T-helper 1 cell treated with Interleukin-12 subunit alpha and Interleukin-12 subunit beta and Interleukin-4 antibody, amounts not matched to agents 30 μg/mL and 1 μg/mL, for 36 hours (primary cell): Measurements from ENCODE around the gene TYMP.

Experiments
- H3K27ac Mint-ChIP-seq: one replicate; pipeline ENCODE4 v1.8.0; 2021; ENCODE audit warnings: mild to moderate bottlenecking, mixed read lengths
- H3K27me3 Mint-ChIP-seq: one replicate; pipeline ENCODE4 v1.8.0; 2021; ENCODE audit warnings: low read depth, mixed read lengths
- H3K36me3 Mint-ChIP-seq: one replicate; pipeline ENCODE4 v1.8.0; 2021; ENCODE audit warnings: low read depth, mixed read lengths
- H3K4me1 Mint-ChIP-seq: one replicate; pipeline ENCODE4 v1.8.0; 2021; ENCODE audit warnings: low read depth, mixed read lengths
- H3K4me3 Mint-ChIP-seq: one replicate; pipeline ENCODE4 v1.8.0; 2021; ENCODE audit warnings: mild to moderate bottlenecking, moderate library complexity, mixed read lengths
- H3K9me3 Mint-ChIP-seq: one replicate; pipeline ENCODE4 v1.8.0; 2021; ENCODE audit warnings: mixed read lengths

Gene TYMP

GRCh38 chr22:50517495-50518260, 12.1 kb downstream of the TYMP start:
- Mint-ChIP-seq H3K4me1 (peaks cover 9% of the 10 kb centered on the region), H3K27ac (no peak overlapping the region), H3K36me3 (peaks cover 21% of the 10 kb centered on the region)

GRCh38 chr22:50516891-50517290, 12.9 kb downstream of the TYMP start:
- Mint-ChIP-seq H3K36me3 (peaks cover 21% of the 10 kb centered on the region), H3K27me3 (no peaks in the 10 kb centered on the region), H3K9me3 (no peaks in the 10 kb centered on the region), H3K4me1 (peaks cover 14% of the 10 kb centered on the region), H3K27ac (no peak overlapping the region), H3K4me3 (no peak overlapping the region)

More at GRCh38 chr22:50517495-50518260, 12.1 kb downstream of the TYMP start:
- Mint-ChIP-seq H3K27me3 (no peaks in the 10 kb centered on the region), H3K9me3 (no peaks in the 10 kb centered on the region), H3K4me3 (no peak overlapping the region)

- no peaks in the 10 kb centered on the region for H3K9me3 Mint-ChIP-seq
Observed at GRCh38 chr22:50516068-50516467, 13.7 kb downstream of the TYMP start.

DNA sequence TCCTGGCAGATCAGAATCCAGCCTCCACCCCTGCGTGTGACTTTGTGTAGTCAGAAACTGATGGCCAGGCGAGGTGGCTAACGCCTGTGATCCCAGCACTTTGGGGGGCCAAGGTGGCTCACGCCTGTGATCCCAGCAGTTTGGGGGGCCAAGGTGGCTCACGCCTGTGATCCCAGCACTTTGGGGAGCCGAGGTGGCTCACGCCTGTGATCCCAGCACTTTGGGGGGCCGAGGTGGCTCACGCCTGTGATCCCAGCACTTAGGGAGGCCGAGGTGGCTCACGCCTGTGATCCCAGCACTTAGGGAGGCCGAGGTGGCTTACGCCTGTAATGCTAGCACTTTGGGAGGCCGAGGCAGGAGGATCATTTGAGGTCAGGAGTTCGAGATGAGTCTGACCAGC, 16.6 kb downstream of the TYMP start:
- no peak overlapping the region for H3K27ac Mint-ChIP-seq

More at GRCh38 chr22:50516068-50516467, 13.7 kb downstream of the TYMP start:
- peaks cover 21% of the 10 kb centered on the region for H3K36me3 Mint-ChIP-seq
- H3K4me3 Mint-ChIP-seq, result no peak overlapping the region
- peaks cover 15% of the 10 kb centered on the region for H3K4me1 Mint-ChIP-seq
- H3K27me3 Mint-ChIP-seq, result no peaks in the 10 kb centered on the region
- no peak overlapping the region for H3K27ac Mint-ChIP-seq

GRCh38 chr22:50508897-50509296, 20.9 kb downstream of the TYMP start:
- H3K4me1 Mint-ChIP-seq, result peaks cover 21% of the 10 kb centered on the region
- H3K36me3 Mint-ChIP-seq, result peaks cover 7% of the 10 kb centered on the region
- H3K27ac Mint-ChIP-seq, result peak overlapping the region; percentile 91
- H3K9me3 Mint-ChIP-seq, result no peaks in the 10 kb centered on the region
- peak overlapping the region; percentile 91 for H3K4me3 Mint-ChIP-seq
- H3K27me3 Mint-ChIP-seq, result no peaks in the 10 kb centered on the region

More for the DNA sequence above, 16.6 kb downstream of the TYMP start:
- peaks cover 25% of the 10 kb centered on the region for H3K4me1 Mint-ChIP-seq
- peaks cover 15% of the 10 kb centered on the region for H3K36me3 Mint-ChIP-seq
- H3K27me3 Mint-ChIP-seq, result no peaks in the 10 kb centered on the region
- H3K9me3 Mint-ChIP-seq, result no peaks in the 10 kb centered on the region
- H3K4me3 Mint-ChIP-seq, result no peak overlapping the region

- H3K27me3 Mint-ChIP-seq, result no peaks in the 10 kb centered on the region
- peak within 1 kb of the TSS; percentile 96 for H3K27ac Mint-ChIP-seq
- H3K4me1 Mint-ChIP-seq, result peaks cover 19% of the 10 kb centered on the region
- peak within 1 kb of the TSS; percentile 96 for H3K4me3 Mint-ChIP-seq
- H3K36me3 Mint-ChIP-seq, result peaks cover 7% of the 10 kb centered on the region
- H3K9me3 Mint-ChIP-seq, result no peaks in the 10 kb centered on the region
Observed at GRCh38 chr22:50507991-50508884, 21.6 kb downstream of the TYMP start, which contains the start of gene NCAPH2. Gene NCAPH2, plus strand, starts transcription at chr22:50508224. Its CDS starts 114 bp downstream, at chr22:50508338.

- Mint-ChIP-seq H3K4me3 (peak within 1 kb of the TSS; percentile 96), H3K27me3 (no peaks in the 10 kb centered on the region), H3K36me3 (peaks cover 3% of the 10 kb centered on the region), H3K27ac (peak within 1 kb of the TSS; percentile 96), H3K9me3 (no peaks in the 10 kb centered on the region), H3K4me1 (peaks cover 16% of the 10 kb centered on the region)
Observed at GRCh38 chr22:50507421-50507990, 22.3 kb downstream of the TYMP start, which contains the start of gene LMF2. Gene LMF2, minus strand, starts transcription at chr22:50507702. Its CDS starts 27 bp downstream, at chr22:50507675.

- Mint-ChIP-seq H3K27ac (peak overlapping the region; percentile 91), H3K4me3 (peak overlapping the region; percentile 96), H3K27me3 (no peaks in the 10 kb centered on the region), H3K36me3 (peaks cover 3% of the 10 kb centered on the region), H3K9me3 (no peaks in the 10 kb centered on the region), H3K4me1 (peaks cover 10% of the 10 kb centered on the region)
Observed at GRCh38 chr22:50506611-50507420, 23.0 kb downstream of the TYMP start.

DNA sequence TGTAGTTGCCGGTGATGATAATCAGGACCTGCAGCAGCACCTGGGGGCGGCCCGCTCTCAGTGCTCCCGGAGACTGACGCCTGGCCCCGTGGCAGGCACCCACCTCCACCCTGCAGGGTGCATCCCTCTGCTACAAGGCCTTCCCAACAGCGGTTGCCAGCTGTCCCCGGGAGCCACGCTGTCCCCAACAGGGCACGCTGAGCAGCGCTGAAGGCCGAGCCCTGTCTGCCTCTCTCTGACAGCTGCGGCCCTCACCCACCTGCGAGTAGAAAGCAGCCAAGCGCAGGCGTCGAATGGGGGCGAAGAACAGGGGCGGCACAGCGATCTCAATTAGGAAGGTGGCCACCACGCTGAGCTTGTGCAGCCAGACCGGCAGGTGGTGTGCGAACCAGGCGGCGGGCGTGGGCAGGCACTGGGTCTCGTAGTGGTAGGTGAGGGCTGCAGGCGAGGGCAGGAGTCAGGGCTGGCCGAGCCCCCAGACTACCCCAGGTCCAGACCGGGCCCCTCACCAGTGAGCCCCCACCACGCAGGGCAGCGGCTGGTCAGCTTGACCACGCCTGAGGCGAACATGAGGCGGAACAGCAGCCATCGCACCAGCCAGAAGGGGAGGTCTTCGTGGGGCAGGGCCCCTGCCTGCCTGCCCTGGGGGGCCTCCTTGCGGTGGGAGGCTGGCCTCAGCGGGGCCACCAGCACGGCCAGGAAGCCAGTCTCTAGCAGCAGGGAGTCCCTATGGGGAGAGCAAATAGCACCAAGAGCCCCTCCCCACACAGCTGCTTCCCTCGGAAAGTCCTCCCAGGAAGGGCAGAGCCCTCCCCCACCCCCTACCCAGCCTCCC, 23.8 kb downstream of the TYMP start:
- peaks cover 3% of the 10 kb centered on the region for H3K36me3 Mint-ChIP-seq
- no peak overlapping the region for H3K27ac Mint-ChIP-seq
- H3K27me3 Mint-ChIP-seq, result no peaks in the 10 kb centered on the region
- H3K4me3 Mint-ChIP-seq, result peak overlapping the region; percentile 96
- H3K9me3 Mint-ChIP-seq, result no peaks in the 10 kb centered on the region
- peaks cover 10% of the 10 kb centered on the region for H3K4me1 Mint-ChIP-seq

- H3K27ac Mint-ChIP-seq, result no peak overlapping the region
- no peaks in the 10 kb centered on the region for H3K9me3 Mint-ChIP-seq
- peaks cover 10% of the 10 kb centered on the region for H3K4me1 Mint-ChIP-seq
- H3K4me3 Mint-ChIP-seq, result peak overlapping the region; percentile 28
- peaks cover 3% of the 10 kb centered on the region for H3K36me3 Mint-ChIP-seq
- H3K27me3 Mint-ChIP-seq, result no peaks in the 10 kb centered on the region
Observed at GRCh38 chr22:50505276-50505775, 24.5 kb downstream of the TYMP start.

- no peaks in the 10 kb centered on the region for H3K9me3 Mint-ChIP-seq
- peaks cover 3% of the 10 kb centered on the region for H3K36me3 Mint-ChIP-seq
- no peak overlapping the region for H3K27ac Mint-ChIP-seq
- H3K4me1 Mint-ChIP-seq, result peaks cover 9% of the 10 kb centered on the region
- H3K27me3 Mint-ChIP-seq, result no peaks in the 10 kb centered on the region
- no peak overlapping the region for H3K4me3 Mint-ChIP-seq
Observed at GRCh38 chr22:50504369-50505211, 25.2 kb downstream of the TYMP start.

DNA sequence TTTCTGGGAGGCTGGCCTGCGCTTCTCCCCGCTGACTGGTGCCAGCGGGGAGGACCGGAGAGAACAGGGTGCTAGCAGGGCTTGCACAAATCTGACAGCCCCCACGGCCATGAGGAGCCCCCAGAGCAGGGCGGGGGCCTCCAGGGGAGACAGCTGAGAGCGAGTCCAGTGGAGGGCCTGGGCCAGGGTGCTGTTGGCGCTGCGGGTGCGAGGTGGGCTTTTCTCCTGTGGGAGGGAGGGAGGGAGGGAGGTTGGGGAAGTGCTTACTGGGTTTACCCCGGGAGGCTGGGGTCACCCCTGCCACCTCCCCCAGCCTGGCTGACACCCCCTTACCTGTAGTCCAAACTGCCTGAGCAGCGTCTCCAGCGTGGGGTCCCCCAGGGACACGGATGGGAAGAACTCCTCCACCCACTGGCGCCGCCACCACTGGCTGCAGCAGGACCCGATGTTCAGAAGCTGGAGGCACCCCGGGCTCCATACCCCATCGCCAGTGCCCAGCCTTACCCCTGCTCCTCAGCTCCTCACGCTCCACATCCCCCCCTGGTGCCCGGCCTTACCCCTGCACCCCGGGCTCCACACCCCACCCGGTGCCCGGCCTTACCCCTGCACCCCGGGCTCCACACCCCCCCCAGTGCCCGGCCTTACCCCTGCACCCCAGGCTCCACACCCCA, 26.2 kb downstream of the TYMP start:
- Mint-ChIP-seq H3K4me3 (no peak overlapping the region), H3K27ac (no peak overlapping the region), H3K9me3 (no peaks in the 10 kb centered on the region), H3K27me3 (no peaks in the 10 kb centered on the region), H3K4me1 (peaks cover 2% of the 10 kb centered on the region), H3K36me3 (peaks cover 3% of the 10 kb centered on the region)
